BJ (cell line): ENCODE results near the gene ACTL6A. TPM values are rescaled to one million over a fixed set of nuclear protein-coding genes. Genes with fewer than 3 reads are reported as not detected.

Source experiments
- CTCF ChIA-PET: fragments of 350-600 bp; formaldehyde crosslinking; extraction: SDS; loops from one replicate; lab custom pipeline; 2021; ENCODE audit warnings: antibody characterized with exemption, inconsistent platforms; lab: Yijun Ruan, JAX
- POLR2A ChIA-PET: fragments of 300-600 bp; sonication (Branson Sonifier 250); formaldehyde crosslinking; extraction: SDS; loops from one replicate; lab custom pipeline; 2021; ENCODE audit warnings: antibody characterized with exemption; lab: Charles Lee
- DNase-seq: peaks from one replicate; pipeline ENCODE4 v3.0.0-alpha.2; 2011; ENCODE audit warnings: low read depth
- H3K27me3 ChIP-seq: 2 replicates; pipeline ENCODE4 v1.6.0; 2011; ENCODE audit warnings: low read length; ENCODE audit not compliant: control insufficient read depth, insufficient read depth
- H3K36me3 ChIP-seq: 2 replicates; pipeline ENCODE4 v1.5.1; 2011; ENCODE audit warnings: low read length; ENCODE audit not compliant: control insufficient read depth, insufficient read depth
- H3K4me3 ChIP-seq: 2 replicates; pipeline ENCODE4 v1.5.1; 2011; ENCODE audit warnings: low read depth, mild to moderate bottlenecking, control low read depth, low read length
- CTCF ChIP-seq: IDR thresholded peaks from 2 replicates; pipeline ENCODE4 v1.5.1; 2011; ENCODE audit warnings: low read depth, mild to moderate bottlenecking, control low read depth, inconsistent platforms, low read length, moderate library complexity; ENCODE audit not compliant: insufficient read depth
- polyA plus RNA-seq: library from polyadenylated mRNA; depleted of rRNA; stranded (reverse); fragments of >200 nt; gene quantifications from 2 replicates; pipeline ENCODE4 v1.2.3, GENCODE V29; 2011

The ACTL6A gene
- polyA plus RNA-seq, 1 experiment, result 38.6 TPM

GRCh38 chr3:179589143-179589542, 26.4 kb downstream of the ACTL6A start:
- ChIA-PET POLR2A (no interaction called here), CTCF (no interaction called here)
- no peak for DNase-seq
- Histone ChIP-seq H3K27me3 (no peaks in the 10 kb centered on the region), H3K36me3 (peaks cover 4% of the 10 kb centered on the region; the same call in 1 of the 2 replicates), H3K4me3 (no peak overlapping the region)
- TF ChIP-seq CTCF, result no peak

GRCh38 chr3:179590669-179591068, 27.9 kb downstream of the ACTL6A start:
- CTCF ChIA-PET, result no interaction called here
- DNase-seq, result no peak
- H3K4me3 ChIP-seq, result no peak overlapping the region
- TF ChIP-seq CTCF, result no peak
- no peaks in the 10 kb centered on the region for H3K27me3 ChIP-seq
- POLR2A ChIA-PET, result no interaction called here
- peaks cover 4% of the 10 kb centered on the region; the same call in 1 of the 2 replicates for H3K36me3 ChIP-seq

GRCh38 chr3:179591313-179591712, 28.6 kb downstream of the ACTL6A start:
- Histone ChIP-seq H3K27me3 (no peaks in the 10 kb centered on the region), H3K4me3 (no peak overlapping the region), H3K36me3 (peaks cover 4% of the 10 kb centered on the region; the same call in 1 of the 2 replicates)
- TF ChIP-seq CTCF, result no peak
- ChIA-PET POLR2A (no interaction called here), CTCF (no interaction called here)
- no peak for DNase-seq

- DNase-seq, result no peak
- ChIA-PET POLR2A (no interaction called here), CTCF (no interaction called here)
- Histone ChIP-seq H3K36me3 (peaks cover 6% of the 10 kb centered on the region; the same call in 1 of the 2 replicates), H3K4me3 (no peak overlapping the region), H3K27me3 (no peaks in the 10 kb centered on the region)
- TF ChIP-seq CTCF, result no peak
These were observed 36.8 kb downstream of the ACTL6A start for GRCh38 chr3:179599531-179599930.

GRCh38 chr3:179603321-179603720, 40.6 kb downstream of the ACTL6A start:
- POLR2A ChIA-PET, result no interaction called here
- CTCF ChIA-PET, result interaction anchor here (0.7 kb wide), 1 partner anchor 225 kb away, joined by 4 read pairs; no protein-coding TSS in a partner anchor
- peaks cover 5% of the 10 kb centered on the region; the same call in 1 of the 2 replicates for H3K36me3 ChIP-seq

More at GRCh38 chr3:179603321-179603720, 40.6 kb downstream of the ACTL6A start:
- no peak for DNase-seq
- H3K4me3 ChIP-seq, result no peak overlapping the region; the same call in 1 of the 2 replicates
- H3K27me3 ChIP-seq, result no peaks in the 10 kb centered on the region
- no peak for TF ChIP-seq CTCF
